Mesothelial cell of epicardium (in vitro differentiated cells): ENCODE measurements around the gene ZNF526. TPM values are rescaled to one million over a fixed set of nuclear protein-coding genes. Genes with fewer than 3 reads are reported as not detected.

Experiments used
- DNase-seq, 2 experiments: peaks; one replicate each; pipeline ENCODE4 v3.0.0; 2021; ENCODE audit warnings: low spot score in 2 of 2; ENCODE audit not compliant: unreplicated experiment in 2 of 2
- H3K27ac Mint-ChIP-seq: 2 replicates; pipeline ENCODE4 v1.8.0; 2021; ENCODE audit warnings: mixed read lengths
- H3K27me3 Mint-ChIP-seq: 2 replicates; pipeline ENCODE4 v1.8.0; 2021; ENCODE audit warnings: low read depth, mixed read lengths
- H3K36me3 Mint-ChIP-seq: 2 replicates; pipeline ENCODE4 v1.8.0; 2021; ENCODE audit warnings: mixed read lengths
- H3K4me1 Mint-ChIP-seq: 2 replicates; pipeline ENCODE4 v1.8.0; 2021; ENCODE audit warnings: mixed read lengths
- H3K4me3 Mint-ChIP-seq: 2 replicates; pipeline ENCODE4 v1.8.0; 2021; ENCODE audit warnings: mild to moderate bottlenecking, moderate library complexity, mixed read lengths
- H3K9me3 Mint-ChIP-seq: 2 replicates; pipeline ENCODE4 v1.8.0; 2021; ENCODE audit warnings: mixed read lengths
- total RNA-seq: library from RNA; stranded (reverse); gene quantifications from 3 replicates; pipeline ENCODE4 v1.2.1, GENCODE V29; 2021
- TF ChIP-seq, protein P1 (sequence below): fragments of 200-600 bp; sonication (generic); IDR thresholded peaks from one replicate; pipeline ENCODE4 v1.5.0; 2021; ENCODE audit warnings: antibody characterized with exemption; ENCODE audit not compliant: unreplicated experiment

ZNF526 gene
- total RNA-seq, 1 donor from 2014 or later: 13.3 TPM

DNA sequence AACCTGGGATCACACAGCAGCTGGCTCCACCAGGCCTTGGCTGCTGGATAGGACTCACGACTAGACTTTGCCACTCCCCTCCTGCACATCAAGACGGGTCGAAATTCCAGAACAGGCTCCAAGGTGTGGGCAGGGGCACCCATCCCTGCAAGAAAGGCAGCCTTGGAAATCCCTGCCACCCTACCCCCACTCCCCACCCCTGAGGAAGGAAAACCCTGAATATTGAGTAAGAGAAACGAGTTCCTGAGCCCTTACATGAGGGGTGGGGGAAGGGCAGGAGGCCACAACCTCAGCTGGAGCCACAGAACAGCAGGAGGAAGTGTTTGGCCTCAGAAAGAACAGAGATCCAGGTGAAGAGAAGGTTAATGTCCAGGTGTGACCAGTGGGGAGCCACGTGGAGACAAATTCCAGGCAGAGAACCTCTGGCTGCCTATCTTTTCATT lies 22.7 kb upstream of the ZNF526 start:
- H3K27ac Mint-ChIP-seq: no peak overlapping the region
- no peak overlapping the region for H3K4me3 Mint-ChIP-seq
- no peaks in the 10 kb centered on the region for H3K4me1 Mint-ChIP-seq
- H3K27me3 Mint-ChIP-seq: peaks cover 17% of the 10 kb centered on the region
- DNase-seq: no peak
- TF ChIP-seq, protein P1, sequence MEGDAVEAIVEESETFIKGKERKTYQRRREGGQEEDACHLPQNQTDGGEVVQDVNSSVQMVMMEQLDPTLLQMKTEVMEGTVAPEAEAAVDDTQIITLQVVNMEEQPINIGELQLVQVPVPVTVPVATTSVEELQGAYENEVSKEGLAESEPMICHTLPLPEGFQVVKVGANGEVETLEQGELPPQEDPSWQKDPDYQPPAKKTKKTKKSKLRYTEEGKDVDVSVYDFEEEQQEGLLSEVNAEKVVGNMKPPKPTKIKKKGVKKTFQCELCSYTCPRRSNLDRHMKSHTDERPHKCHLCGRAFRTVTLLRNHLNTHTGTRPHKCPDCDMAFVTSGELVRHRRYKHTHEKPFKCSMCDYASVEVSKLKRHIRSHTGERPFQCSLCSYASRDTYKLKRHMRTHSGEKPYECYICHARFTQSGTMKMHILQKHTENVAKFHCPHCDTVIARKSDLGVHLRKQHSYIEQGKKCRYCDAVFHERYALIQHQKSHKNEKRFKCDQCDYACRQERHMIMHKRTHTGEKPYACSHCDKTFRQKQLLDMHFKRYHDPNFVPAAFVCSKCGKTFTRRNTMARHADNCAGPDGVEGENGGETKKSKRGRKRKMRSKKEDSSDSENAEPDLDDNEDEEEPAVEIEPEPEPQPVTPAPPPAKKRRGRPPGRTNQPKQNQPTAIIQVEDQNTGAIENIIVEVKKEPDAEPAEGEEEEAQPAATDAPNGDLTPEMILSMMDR: no peak
- peaks cover 27% of the 10 kb centered on the region for H3K36me3 Mint-ChIP-seq
- peaks cover 9% of the 10 kb centered on the region for H3K9me3 Mint-ChIP-seq

DNA sequence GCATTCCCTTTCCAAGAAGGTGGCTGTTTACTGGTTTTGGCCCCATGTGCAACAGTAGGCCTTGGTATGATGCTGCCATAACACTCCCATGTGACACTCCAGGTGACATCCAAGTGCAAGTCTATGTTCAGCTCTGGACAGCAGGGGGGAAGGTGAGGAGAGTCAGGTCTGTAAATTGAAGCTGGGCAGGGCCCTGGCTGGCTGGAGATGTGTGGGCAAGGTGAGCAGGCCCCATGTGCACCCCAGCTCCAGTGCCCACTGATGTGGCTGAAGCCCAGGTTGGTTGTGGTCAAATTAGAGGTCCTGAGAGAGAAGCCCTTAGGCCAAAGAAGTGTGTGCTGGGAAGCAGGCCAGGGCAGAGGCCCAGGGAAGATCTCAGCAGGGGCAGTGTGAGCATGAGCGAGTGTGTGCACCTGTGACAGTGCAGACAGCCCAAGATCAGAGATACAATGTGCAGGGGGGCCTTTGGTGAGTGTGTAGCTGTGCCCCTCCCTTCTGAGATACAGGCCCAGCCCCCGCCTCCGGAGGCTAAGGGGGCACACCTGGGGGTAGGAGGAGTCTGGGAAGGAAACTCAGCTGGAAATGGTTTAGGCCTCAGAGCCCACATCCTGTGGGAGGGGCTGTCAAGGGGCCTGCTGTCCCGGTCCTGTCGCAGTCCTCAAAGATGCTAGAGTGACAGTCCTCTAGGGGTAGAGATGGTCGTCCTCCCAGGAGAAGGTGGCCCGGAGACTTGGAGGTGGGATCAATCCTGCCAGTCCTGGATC lies 21.3 kb upstream of the ZNF526 start:
- H3K27me3 Mint-ChIP-seq: peaks cover 4% of the 10 kb centered on the region
- H3K9me3 Mint-ChIP-seq: peaks cover under 1% of the 10 kb centered on the region
- H3K4me1 Mint-ChIP-seq: no peaks in the 10 kb centered on the region
- DNase-seq: no peak
- peaks cover 34% of the 10 kb centered on the region for H3K36me3 Mint-ChIP-seq
- H3K27ac Mint-ChIP-seq: no peak overlapping the region
- TF ChIP-seq, protein P1: no peak
- H3K4me3 Mint-ChIP-seq: no peak overlapping the region

DNA sequence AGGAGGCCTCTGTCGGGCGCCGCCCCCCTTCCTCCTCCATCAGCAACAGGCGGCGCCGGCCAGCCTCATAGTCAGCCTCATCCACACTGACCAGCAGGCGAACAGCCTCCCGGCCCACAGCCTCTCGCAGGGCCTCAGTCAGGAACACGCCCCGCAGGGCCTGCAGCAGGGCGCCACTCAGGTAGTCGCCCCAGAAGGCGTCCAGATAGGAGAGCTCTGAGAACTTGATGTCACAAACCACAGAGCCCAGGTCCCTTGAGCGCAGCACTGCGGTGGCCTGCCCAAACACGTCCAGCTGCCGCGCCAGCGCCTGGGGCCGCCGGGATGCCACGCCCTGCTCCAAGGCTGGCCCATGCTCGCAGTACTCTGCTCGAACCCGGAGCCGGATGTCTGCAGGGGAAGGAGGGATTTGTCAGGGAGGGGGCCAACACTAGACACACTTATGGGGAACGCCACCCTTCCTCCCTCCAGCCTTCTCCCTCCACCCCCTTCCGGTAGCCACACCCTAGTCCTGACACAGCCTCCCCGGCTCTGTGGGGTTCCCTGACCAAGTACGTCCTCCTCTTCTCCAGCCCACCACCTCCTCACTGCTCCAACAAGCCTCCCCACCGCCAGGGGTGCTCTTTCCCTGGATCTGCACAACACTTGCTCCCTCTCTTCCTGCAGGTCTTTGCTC lies 20.5 kb upstream of the ZNF526 start:
- no peaks in the 10 kb centered on the region for H3K9me3 Mint-ChIP-seq
- no peaks in the 10 kb centered on the region for H3K4me1 Mint-ChIP-seq
- H3K36me3 Mint-ChIP-seq: peaks cover 34% of the 10 kb centered on the region
- peaks cover 4% of the 10 kb centered on the region for H3K27me3 Mint-ChIP-seq
- no peak for DNase-seq
- H3K27ac Mint-ChIP-seq: no peak overlapping the region
- H3K4me3 Mint-ChIP-seq: no peak overlapping the region
- TF ChIP-seq, protein P1: no peak

DNA sequence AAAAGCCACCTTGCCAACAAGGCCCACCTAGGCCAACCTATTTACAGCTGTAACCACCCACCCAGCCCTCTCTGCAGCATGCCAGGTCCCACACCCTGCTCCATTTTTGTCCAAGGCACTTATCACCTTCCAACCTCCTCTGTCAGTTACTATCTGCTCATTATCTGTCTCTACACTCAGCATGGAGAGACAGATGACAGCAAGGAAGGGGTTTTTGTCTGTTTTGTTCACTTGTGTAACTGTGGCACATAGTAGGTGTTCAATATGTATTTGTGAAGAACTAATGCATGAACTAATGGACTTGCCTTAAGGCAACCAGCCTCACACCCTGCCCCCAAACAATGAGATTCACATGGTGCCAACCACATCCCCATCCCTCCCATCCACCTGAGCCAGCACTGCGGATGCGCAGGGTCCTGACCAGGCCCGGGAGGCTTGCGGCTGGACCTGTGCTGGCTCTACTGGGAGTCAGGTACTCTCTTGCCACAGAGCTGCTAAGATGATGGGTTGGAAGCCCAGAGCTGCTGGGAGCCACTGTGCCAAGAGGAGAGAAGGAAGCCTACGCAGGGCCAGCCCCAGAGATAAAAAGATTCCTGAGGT lies 19.9 kb upstream of the ZNF526 start:
- Mint-ChIP-seq H3K36me3 (peaks cover 38% of the 10 kb centered on the region), H3K4me3 (no peak overlapping the region), H3K9me3 (no peaks in the 10 kb centered on the region), H3K4me1 (no peaks in the 10 kb centered on the region), H3K27ac (no peak overlapping the region), H3K27me3 (peaks cover 4% of the 10 kb centered on the region)
- DNase-seq: no peak
- TF ChIP-seq, protein P1: no peak

DNA sequence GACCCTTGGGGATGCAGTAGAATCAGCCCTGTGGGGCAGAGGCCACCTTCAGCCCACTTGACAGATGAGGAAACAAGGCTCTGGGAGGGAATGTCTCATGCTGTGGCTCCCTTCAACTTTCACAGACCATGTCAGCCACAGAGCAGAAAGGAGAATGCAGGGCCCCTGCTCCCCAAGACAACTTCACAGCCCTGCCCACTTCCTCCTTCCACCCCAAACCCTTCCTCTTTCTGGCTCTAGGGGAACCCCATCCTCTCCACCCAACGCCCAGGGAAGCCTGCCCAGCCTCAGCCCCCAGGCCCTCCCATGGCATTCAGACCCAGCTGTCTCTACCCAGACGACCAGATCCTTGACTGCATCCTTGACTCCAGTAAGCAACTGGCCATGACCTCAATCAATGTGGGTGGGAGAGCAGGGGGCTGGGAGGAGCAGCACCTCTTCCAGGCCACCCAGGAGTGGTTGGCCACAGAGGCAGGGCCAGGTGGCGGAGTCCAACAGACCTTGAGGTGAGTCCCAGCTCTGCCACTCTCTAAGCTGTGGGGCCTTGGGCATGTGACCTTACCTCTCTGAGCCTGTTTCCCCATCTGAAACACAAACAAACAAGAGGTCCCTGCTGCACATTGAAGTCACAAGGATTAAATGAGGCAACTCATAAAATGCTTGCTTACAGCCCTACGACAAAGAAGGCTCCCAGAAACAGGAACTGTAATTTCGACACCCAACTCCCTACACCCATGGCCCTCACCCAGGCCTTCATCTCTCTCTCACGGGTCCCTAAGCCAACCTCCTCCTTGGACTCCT lies 18.4 kb upstream of the ZNF526 start:
- H3K4me3 Mint-ChIP-seq: no peak overlapping the region

More for the DNA sequence above, 18.4 kb upstream of the ZNF526 start:
- TF ChIP-seq, protein P1: no peak
- no peaks in the 10 kb centered on the region for H3K27me3 Mint-ChIP-seq
- H3K9me3 Mint-ChIP-seq: no peaks in the 10 kb centered on the region
- no peaks in the 10 kb centered on the region for H3K4me1 Mint-ChIP-seq
- H3K27ac Mint-ChIP-seq: no peak overlapping the region
- H3K36me3 Mint-ChIP-seq: peaks cover 44% of the 10 kb centered on the region
- DNase-seq: no peak
